H1 (cell line): ENCODE results near the gene PRR33. TPM values are rescaled to one million over a fixed set of nuclear protein-coding genes. Genes with fewer than 3 reads are reported as not detected.

Source experiments
- BACH1 ChIP-seq: IDR thresholded peaks from 2 replicates; pipeline ENCODE4 v1.6.1; 2012; ENCODE audit warnings: low read length, improper control_type of control experiment
- BCL11A ChIP-seq, 2 experiments: IDR thresholded peaks; one replicate each; pipeline ENCODE4 v1.6.1; 2011; ENCODE audit warnings: low read depth in 2 of 2, low read length in 2 of 2, mild to moderate bottlenecking in 2 of 2
- CEBPB ChIP-seq: IDR thresholded peaks from 2 replicates; pipeline ENCODE4 v1.6.1; 2012; ENCODE audit warnings: low read depth, low read length
- CHD7 ChIP-seq: fragments of 300-600 bp; sonication (generic); IDR thresholded peaks from 2 replicates; pipeline ENCODE4 v1.7.1; 2012; ENCODE audit warnings: low read length, moderate library complexity, mild to moderate bottlenecking, inconsistent platforms; ENCODE audit not compliant: insufficient replicate concordance
- KDM4A ChIP-seq: IDR thresholded peaks from one replicate; pipeline ENCODE4 v1.7.1; 2012; ENCODE audit warnings: low read depth, mild to moderate bottlenecking, moderate library complexity, low read length, inconsistent platforms; ENCODE audit not compliant: severe bottlenecking
- NRF1 ChIP-seq: IDR thresholded peaks from 2 replicates; pipeline ENCODE4 v1.6.1; 2011; ENCODE audit warnings: mild to moderate bottlenecking, low read depth, low read length, improper control_type of control experiment
- RNF2 ChIP-seq: fragments of 200-900, 300-1000 bp; sonication (generic); IDR thresholded peaks from 2 replicates; pipeline ENCODE4 v1.7.1; 2016; ENCODE audit warnings: borderline replicate concordance, low read depth, mild to moderate bottlenecking, antibody characterized with exemption, low read length; ENCODE audit not compliant: poor library complexity, severe bottlenecking; ENCODE audit errors: missing control alignments
- SIX5 ChIP-seq: IDR thresholded peaks from 2 replicates; pipeline ENCODE4 v1.6.1; 2011; ENCODE audit warnings: mild to moderate bottlenecking, low read depth, low read length
- SP2 ChIP-seq: IDR thresholded peaks from 2 replicates; pipeline ENCODE4 v1.6.1; 2012; ENCODE audit warnings: mild to moderate bottlenecking, low read length, inconsistent platforms
- SUZ12 ChIP-seq: fragments of 200-600 bp; sonication (generic); IDR thresholded peaks from 2 replicates; pipeline ENCODE4 v1.6.1; 2012; ENCODE audit warnings: mild to moderate bottlenecking, inconsistent platforms, low read length, moderate library complexity, mixed read lengths
- polyA plus RNA-seq, 7 experiments: library from polyadenylated mRNA; depleted of rRNA in 3 of 7; stranded (reverse) in 5 of 7; unstranded in 2 of 7; fragments of >200 nt in 5 of 7; fragments of 200-250 nt in 2 of 7; gene quantifications; 1 replicate in 5 of 7; 2 replicates in 1 of 7; 4 replicates in 1 of 7; pipeline versions ENCODE4 v1.2.1 to v1.2.3, GENCODE V29; 2011 to 2013; ENCODE audit warnings: missing spikeins in 2 of 7, mixed read lengths in 2 of 7
- total RNA-seq: library from RNA; stranded (reverse); fragmentation: NEBNext Ultra II Directional; extraction: Animal tissue kit (Norgen Biotek cat#: 25700); gene quantifications from 2 replicates; pipeline ENCODE4 v1.2.1, GENCODE V29; 2021
- TF ChIP-seq, protein P1 (sequence below): IDR thresholded peaks from 2 replicates; pipeline ENCODE4 v1.6.1; 2012; ENCODE audit warnings: inconsistent platforms

Gene PRR33
- total and polyA plus RNA-seq, 2 of the 8 experiments (the other 6 are each of a cell fraction or from before 2014, with no cell fraction given): 0.02 TPM; not detected in 1

- TF ChIP-seq CHD7 (no peak), RNF2 (no peak), KDM4A (no peak), BCL11A (IDR thresholded peaks at IDR 0.05; ENCODE audit: low read depth in 2 of 2, low read length in 2 of 2) (no peak), SIX5 (no peak), SP2 (no peak), SUZ12 (no peak), CEBPB (no peak), BACH1 (no peak), NRF1 (no peak)
- TF ChIP-seq, protein P1, sequence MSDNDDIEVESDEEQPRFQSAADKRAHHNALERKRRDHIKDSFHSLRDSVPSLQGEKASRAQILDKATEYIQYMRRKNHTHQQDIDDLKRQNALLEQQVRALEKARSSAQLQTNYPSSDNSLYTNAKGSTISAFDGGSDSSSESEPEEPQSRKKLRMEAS: no peak
Observed at GRCh38 chr11:1841511-1842148, 50.1 kb downstream of the PRR33 start (continued).
